HL-60 (cell line): Measurements from ENCODE around the gene PTPN11.

ENCODE experiments used
- DNase-seq, 2 experiments: peaks; one replicate each; pipeline ENCODE4 v3.0.0-alpha.2; 2010 to 2020; ENCODE audit warnings: low read depth in 1 of 2, low spot score in 1 of 2
- H3K27ac ChIP-seq: fragments of 250-450 bp; sonication (Bioruptor Pico); replicated peaks from 2 replicates; pipeline ENCODE4 v1.5.1; 2020; ENCODE audit warnings: mild to moderate bottlenecking, moderate library complexity
- H3K27me3 ChIP-seq: fragments of 250-450 bp; sonication (Bioruptor Pico); 2 replicates; pipeline ENCODE4 v1.5.1; 2021; ENCODE audit warnings: mild to moderate bottlenecking, moderate library complexity; ENCODE audit not compliant: insufficient read depth, poor library complexity, severe bottlenecking
- H3K4me3 ChIP-seq: replicated peaks from 2 replicates; pipeline ENCODE4 v1.5.1; 2011; ENCODE audit warnings: mild to moderate bottlenecking, control low read depth, low read length; ENCODE audit not compliant: insufficient read depth
- CTCF ChIP-seq: IDR thresholded peaks from one replicate; pipeline ENCODE4 v1.5.1; 2011; ENCODE audit warnings: low read length, control low read depth, inconsistent platforms; ENCODE audit not compliant: insufficient read depth
- GABPA ChIP-seq: IDR thresholded peaks from 2 replicates; pipeline ENCODE4 v1.6.1; 2012; ENCODE audit warnings: low read depth
- POLR2AphosphoS5 ChIP-seq: IDR thresholded peaks from 2 replicates; pipeline ENCODE4 v1.6.1; 2012; ENCODE audit warnings: low read depth
- REST ChIP-seq: IDR thresholded peaks from 2 replicates; pipeline ENCODE4 v1.6.1; 2012; ENCODE audit warnings: low read depth; ENCODE audit not compliant: insufficient replicate concordance
- SPI1 ChIP-seq: IDR thresholded peaks from 2 replicates; pipeline ENCODE4 v1.6.1; 2012; ENCODE audit warnings: low read depth, mild to moderate bottlenecking, borderline replicate concordance

PTPN11 gene

GRCh38 chr12:112514926-112515642 lies 96.3 kb downstream of the PTPN11 start:
- no peaks in the 10 kb centered on the region for H3K27me3 ChIP-seq
- H3K4me3 ChIP-seq: no peak overlapping the region
- TF ChIP-seq REST (no peak), GABPA (no peak), CTCF (no peak), POLR2AphosphoS5 (no peak), SPI1 (no peak)
- H3K27ac ChIP-seq: no peak overlapping the region
- no peak for DNase-seq

- no peaks in the 10 kb centered on the region for H3K27me3 ChIP-seq
- TF ChIP-seq POLR2AphosphoS5: no peak
- TF ChIP-seq GABPA: no peak
- no peak for TF ChIP-seq REST
- TF ChIP-seq CTCF: no peak
- TF ChIP-seq SPI1: no peak
- DNase-seq: no peak
- H3K4me3 ChIP-seq: no peak overlapping the region
- no peak overlapping the region for H3K27ac ChIP-seq
Observed at GRCh38 chr12:112515868-112516267, 97.1 kb downstream of the PTPN11 start.

- H3K27ac ChIP-seq: no peak overlapping the region
- H3K4me3 ChIP-seq: no peak overlapping the region
- TF ChIP-seq SPI1 (no peak), REST (no peak)
- H3K27me3 ChIP-seq: no peaks in the 10 kb centered on the region
- DNase-seq: no peak
Observed at GRCh38 chr12:112517730-112518364, 99.1 kb downstream of the PTPN11 start.
